ENCODE data around the gene OXT. TPM values are rescaled to one million over a fixed set of nuclear protein-coding genes. Genes with fewer than 3 reads are reported as not detected.

The OXT gene
- total and polyA plus RNA-seq, 2 of the 13 experiments (the other 11 are each of a cell fraction or from before 2014, with no cell fraction given) = not detected

- TF ChIP-seq, protein P1, sequence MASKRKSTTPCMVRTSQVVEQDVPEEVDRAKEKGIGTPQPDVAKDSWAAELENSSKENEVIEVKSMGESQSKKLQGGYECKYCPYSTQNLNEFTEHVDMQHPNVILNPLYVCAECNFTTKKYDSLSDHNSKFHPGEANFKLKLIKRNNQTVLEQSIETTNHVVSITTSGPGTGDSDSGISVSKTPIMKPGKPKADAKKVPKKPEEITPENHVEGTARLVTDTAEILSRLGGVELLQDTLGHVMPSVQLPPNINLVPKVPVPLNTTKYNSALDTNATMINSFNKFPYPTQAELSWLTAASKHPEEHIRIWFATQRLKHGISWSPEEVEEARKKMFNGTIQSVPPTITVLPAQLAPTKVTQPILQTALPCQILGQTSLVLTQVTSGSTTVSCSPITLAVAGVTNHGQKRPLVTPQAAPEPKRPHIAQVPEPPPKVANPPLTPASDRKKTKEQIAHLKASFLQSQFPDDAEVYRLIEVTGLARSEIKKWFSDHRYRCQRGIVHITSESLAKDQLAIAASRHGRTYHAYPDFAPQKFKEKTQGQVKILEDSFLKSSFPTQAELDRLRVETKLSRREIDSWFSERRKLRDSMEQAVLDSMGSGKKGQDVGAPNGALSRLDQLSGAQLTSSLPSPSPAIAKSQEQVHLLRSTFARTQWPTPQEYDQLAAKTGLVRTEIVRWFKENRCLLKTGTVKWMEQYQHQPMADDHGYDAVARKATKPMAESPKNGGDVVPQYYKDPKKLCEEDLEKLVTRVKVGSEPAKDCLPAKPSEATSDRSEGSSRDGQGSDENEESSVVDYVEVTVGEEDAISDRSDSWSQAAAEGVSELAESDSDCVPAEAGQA (IDR thresholded peaks at IDR 0.05; ENCODE audit: low read depth) = peak; percentile 90
- TF ChIP-seq, protein P1 (CRISPR knock-in tag; IDR thresholded peaks at IDR 0.05; ENCODE audit: borderline replicate concordance) = peak; percentile 66; the same call in 1 of the 2 replicates
- TF ChIP-seq FOXJ3 (CRISPR knock-in tag; IDR thresholded peaks at IDR 0.05; ENCODE audit: borderline replicate concordance) (no peak), HOXA9 (CRISPR knock-in tag; IDR thresholded peaks at IDR 0.05; ENCODE audit: borderline replicate concordance) (peak; percentile 97), ZSCAN22 (CRISPR knock-in tag; IDR thresholded peaks at IDR 0.05) (peak; percentile 83), E2F5 (CRISPR knock-in tag; conservative IDR thresholded peaks at IDR 0.05) (peak; percentile 74; the same call in 1 of the 2 replicates), ZNF354B (CRISPR knock-in tag; IDR thresholded peaks at IDR 0.05) (peak; percentile 96; the same call in 1 of the 2 replicates), AGO2 (optimal IDR thresholded peaks at IDR 0.05; ENCODE audit: low read depth, low read length) (peak; percentile 99), ZBTB7B (CRISPR knock-in tag; IDR thresholded peaks at IDR 0.05) (peak; percentile 88), ELF4 (CRISPR knock-in tag; IDR thresholded peaks at IDR 0.05; ENCODE audit: borderline replicate concordance) (peak; percentile 98), ZBTB38 (CRISPR knock-in tag; IDR thresholded peaks at IDR 0.05) (peak; percentile 79), KDM1A (CRISPR knock-in tag; IDR thresholded peaks at IDR 0.05) (no peak; the same call in 1 of the 2 replicates), TGIF2 (CRISPR knock-in tag; IDR thresholded peaks at IDR 0.05) (peak; percentile 53; the same call in 1 of the 2 replicates), ATF5 (CRISPR knock-in tag; IDR thresholded peaks at IDR 0.05; ENCODE audit: low read depth) (peak; percentile 47; the same call in 1 of the 2 replicates), PHF8 (CRISPR knock-in tag; IDR thresholded peaks at IDR 0.05) (peak; percentile 99), KDM2A (CRISPR knock-in tag; IDR thresholded peaks at IDR 0.05; ENCODE audit: borderline replicate concordance, low read depth) (peak; percentile 96)
- TF ChIP-seq, protein P2, sequence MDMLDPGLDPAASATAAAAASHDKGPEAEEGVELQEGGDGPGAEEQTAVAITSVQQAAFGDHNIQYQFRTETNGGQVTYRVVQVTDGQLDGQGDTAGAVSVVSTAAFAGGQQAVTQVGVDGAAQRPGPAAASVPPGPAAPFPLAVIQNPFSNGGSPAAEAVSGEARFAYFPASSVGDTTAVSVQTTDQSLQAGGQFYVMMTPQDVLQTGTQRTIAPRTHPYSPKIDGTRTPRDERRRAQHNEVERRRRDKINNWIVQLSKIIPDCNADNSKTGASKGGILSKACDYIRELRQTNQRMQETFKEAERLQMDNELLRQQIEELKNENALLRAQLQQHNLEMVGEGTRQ (IDR thresholded peaks at IDR 0.05; ENCODE audit: low read depth, low read length) = no peak
- TF ChIP-seq, protein P2 (CRISPR knock-in tag; IDR thresholded peaks at IDR 0.05; ENCODE audit: borderline replicate concordance) = no peak
- TF ChIP-seq, protein P3, sequence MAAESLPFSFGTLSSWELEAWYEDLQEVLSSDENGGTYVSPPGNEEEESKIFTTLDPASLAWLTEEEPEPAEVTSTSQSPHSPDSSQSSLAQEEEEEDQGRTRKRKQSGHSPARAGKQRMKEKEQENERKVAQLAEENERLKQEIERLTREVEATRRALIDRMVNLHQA (CRISPR knock-in tag; IDR thresholded peaks at IDR 0.05) = no peak; the same call in 1 of the 2 replicates
Measured at GRCh38 chr20:3045816-3046676, 25.4 kb upstream of the OXT start, which contains the start of gene MRPS26 (continued).
